ENCODE results near the gene AK6. TPM values are rescaled to one million over a fixed set of nuclear protein-coding genes. Genes with fewer than 3 reads are reported as not detected.

Gene AK6
- polyA plus RNA-seq, 1 donor (not counting 4 experiments of a cell fraction or from before 2014, with no cell fraction given): 60.3 TPM

- TF ChIP-seq EZH2 (IDR thresholded peaks at IDR 0.05; ENCODE audit: low read length): no peak
- peaks cover 0 to 5% of the 10 kb centered on the region in 2 experiments for H3K36me3 ChIP-seq (ENCODE audit: control insufficient read depth in 2 of 2, extremely low read depth in 1 of 2, insufficient read depth in 2 of 2, low read length in 2 of 2)
- H2AFZ ChIP-seq (ENCODE audit: control insufficient read depth, low read length): no peak overlapping the region
- no peaks in the 10 kb centered on the region for H4K20me1 ChIP-seq (ENCODE audit: control insufficient read depth, extremely low read depth, insufficient read depth, low read length)
- no peak for DNase-seq (ENCODE audit: low read depth, low spot score)
- H3K27ac ChIP-seq (ENCODE audit: control insufficient read depth, insufficient read depth, low read length): no peak overlapping the region
- no peak overlapping the region for H3K9ac ChIP-seq (ENCODE audit: control insufficient read depth, extremely low read depth, insufficient read depth, low read length)
- H3K27me3 ChIP-seq (ENCODE audit: control insufficient read depth, extremely low read depth, insufficient read depth, low read length): no peaks in the 10 kb centered on the region
- H3K4me1 ChIP-seq (ENCODE audit: control insufficient read depth, extremely low read depth, insufficient read depth, low read length): no peaks in the 10 kb centered on the region
- dilution Hi-C loops (cut with MboI; ENCODE audit: extremely low pct_ligation_motif_present, low sequenced_read_pairs): no loop called here
- H3K4me2 ChIP-seq (ENCODE audit: control insufficient read depth, extremely low read depth, insufficient read depth, low read depth, low read length): no peak overlapping the region
- H3K79me2 ChIP-seq (ENCODE audit: control insufficient read depth, insufficient read depth, low read length): no peaks in the 10 kb centered on the region
- H3K9me3 ChIP-seq (ENCODE audit: control insufficient read depth, low read depth, low read length): no peaks in the 10 kb centered on the region
- H3K9me1 ChIP-seq (ENCODE audit: control insufficient read depth, extremely low read depth, insufficient read depth, low read length): no peaks in the 10 kb centered on the region
- H3K4me3 ChIP-seq (ENCODE audit: control insufficient read depth in 2 of 3, extremely low read depth in 1 of 3, insufficient read depth in 2 of 3, low read depth in 1 of 3, low read length in 3 of 3): no peak overlapping the region
- FAIRE-seq: no peak
Measured at GRCh38 chr5:69404659-69405330, 35.5 kb upstream of the AK6 start.

DNA sequence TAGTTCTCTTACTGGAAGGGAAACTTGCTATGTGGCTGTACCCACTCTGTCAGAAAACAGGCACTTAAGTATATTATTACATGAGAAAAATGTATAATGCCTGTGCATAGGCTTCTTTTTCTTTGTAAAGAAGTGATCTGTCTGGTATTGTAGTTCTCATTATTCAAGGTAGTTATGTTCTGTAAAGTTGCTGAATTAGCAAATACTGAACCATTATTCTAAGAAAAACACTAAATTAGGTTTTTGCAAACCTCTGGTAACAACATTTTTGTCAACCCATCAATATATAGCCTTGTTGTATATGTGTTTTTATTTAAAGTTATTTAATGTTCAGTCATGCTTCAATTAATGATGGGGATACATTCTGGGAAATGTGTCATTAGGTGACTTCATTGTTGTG, 9.1 kb upstream of the AK6 start:
- FAIRE-seq (no peak), DNase-seq (ENCODE audit: low read depth, low spot score) (no peak)
- dilution Hi-C loops (cut with MboI; ENCODE audit: extremely low pct_ligation_motif_present, low sequenced_read_pairs): no loop called here
- no peaks in the 10 kb centered on the region for H3K4me1 ChIP-seq (ENCODE audit: control insufficient read depth, extremely low read depth, insufficient read depth, low read length)
- no peak overlapping the region for H2AFZ ChIP-seq (ENCODE audit: control insufficient read depth, low read length)
- no peak for TF ChIP-seq EZH2 (IDR thresholded peaks at IDR 0.05; ENCODE audit: low read length)
- TF ChIP-seq, protein P1, sequence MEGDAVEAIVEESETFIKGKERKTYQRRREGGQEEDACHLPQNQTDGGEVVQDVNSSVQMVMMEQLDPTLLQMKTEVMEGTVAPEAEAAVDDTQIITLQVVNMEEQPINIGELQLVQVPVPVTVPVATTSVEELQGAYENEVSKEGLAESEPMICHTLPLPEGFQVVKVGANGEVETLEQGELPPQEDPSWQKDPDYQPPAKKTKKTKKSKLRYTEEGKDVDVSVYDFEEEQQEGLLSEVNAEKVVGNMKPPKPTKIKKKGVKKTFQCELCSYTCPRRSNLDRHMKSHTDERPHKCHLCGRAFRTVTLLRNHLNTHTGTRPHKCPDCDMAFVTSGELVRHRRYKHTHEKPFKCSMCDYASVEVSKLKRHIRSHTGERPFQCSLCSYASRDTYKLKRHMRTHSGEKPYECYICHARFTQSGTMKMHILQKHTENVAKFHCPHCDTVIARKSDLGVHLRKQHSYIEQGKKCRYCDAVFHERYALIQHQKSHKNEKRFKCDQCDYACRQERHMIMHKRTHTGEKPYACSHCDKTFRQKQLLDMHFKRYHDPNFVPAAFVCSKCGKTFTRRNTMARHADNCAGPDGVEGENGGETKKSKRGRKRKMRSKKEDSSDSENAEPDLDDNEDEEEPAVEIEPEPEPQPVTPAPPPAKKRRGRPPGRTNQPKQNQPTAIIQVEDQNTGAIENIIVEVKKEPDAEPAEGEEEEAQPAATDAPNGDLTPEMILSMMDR (optimal IDR thresholded peaks at IDR 0.05 in 1 of 3, IDR thresholded peaks at IDR 0.05 in 1 of 3, conservative IDR thresholded peaks at IDR 0.05 in 1 of 3; ENCODE audit: extremely low read depth in 1 of 3, insufficient read depth in 2 of 3, low read length in 3 of 3): no peak
- H3K36me3 ChIP-seq (ENCODE audit: control insufficient read depth in 2 of 2, extremely low read depth in 1 of 2, insufficient read depth in 2 of 2, low read length in 2 of 2): peaks cover 9 to 15% of the 10 kb centered on the region in 2 experiments
- no peak overlapping the region for H3K27ac ChIP-seq (ENCODE audit: control insufficient read depth, insufficient read depth, low read length)
- H3K9me1 ChIP-seq (ENCODE audit: control insufficient read depth, extremely low read depth, insufficient read depth, low read length): no peaks in the 10 kb centered on the region
- no peaks in the 10 kb centered on the region for H3K9me3 ChIP-seq (ENCODE audit: control insufficient read depth, low read depth, low read length)
- H3K9ac ChIP-seq (ENCODE audit: control insufficient read depth, extremely low read depth, insufficient read depth, low read length): no peak overlapping the region
- H3K4me3 ChIP-seq (ENCODE audit: control insufficient read depth in 2 of 3, extremely low read depth in 1 of 3, insufficient read depth in 2 of 3, low read depth in 1 of 3, low read length in 3 of 3): no peak overlapping the region
- H3K4me2 ChIP-seq (ENCODE audit: control insufficient read depth, extremely low read depth, insufficient read depth, low read depth, low read length): no peak overlapping the region
- no peaks in the 10 kb centered on the region for H3K27me3 ChIP-seq (ENCODE audit: control insufficient read depth, extremely low read depth, insufficient read depth, low read length)
- H3K79me2 ChIP-seq (ENCODE audit: control insufficient read depth, insufficient read depth, low read length): no peaks in the 10 kb centered on the region
- no peaks in the 10 kb centered on the region for H4K20me1 ChIP-seq (ENCODE audit: control insufficient read depth, extremely low read depth, insufficient read depth, low read length)

Data from keratinocyte (primary cell).